HG03103 (cell line): ENCODE data around the gene RNF13.
"Not testable (repeated sequence)": the region's sequence is repeated elsewhere in the genome, so short reads cannot be mapped to it uniquely, and the experiment has no call there.

Experiments
- ATAC-seq: cut with Tn5 transposase; IDR thresholded peaks from one replicate; pipeline ENCODE4 v1.9.1; 2021; ENCODE audit warnings: low read depth; ENCODE audit not compliant: unreplicated experiment

RNF13 gene

DNA sequence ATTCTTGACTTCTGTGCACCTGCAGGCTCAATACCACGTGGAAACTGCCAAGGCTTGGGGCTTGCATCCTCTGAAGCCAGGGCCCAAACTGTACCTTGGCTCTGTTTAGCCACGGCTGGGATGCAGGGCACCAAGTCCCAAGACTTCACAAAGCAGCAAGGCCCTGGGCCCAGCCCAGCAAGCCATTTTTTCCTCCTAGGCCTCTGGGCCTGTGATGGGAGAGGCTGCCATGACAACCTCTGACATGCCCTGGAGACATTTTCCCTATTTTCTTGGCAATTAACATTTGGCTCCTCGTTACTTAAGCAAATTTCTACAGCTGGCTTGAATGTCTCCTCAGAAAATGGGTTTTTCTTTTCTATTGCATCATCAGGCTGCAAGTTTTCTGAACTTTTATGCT lies 25.5 kb downstream of the RNF13 start:
- not testable (repeated sequence) for ATAC-seq

DNA sequence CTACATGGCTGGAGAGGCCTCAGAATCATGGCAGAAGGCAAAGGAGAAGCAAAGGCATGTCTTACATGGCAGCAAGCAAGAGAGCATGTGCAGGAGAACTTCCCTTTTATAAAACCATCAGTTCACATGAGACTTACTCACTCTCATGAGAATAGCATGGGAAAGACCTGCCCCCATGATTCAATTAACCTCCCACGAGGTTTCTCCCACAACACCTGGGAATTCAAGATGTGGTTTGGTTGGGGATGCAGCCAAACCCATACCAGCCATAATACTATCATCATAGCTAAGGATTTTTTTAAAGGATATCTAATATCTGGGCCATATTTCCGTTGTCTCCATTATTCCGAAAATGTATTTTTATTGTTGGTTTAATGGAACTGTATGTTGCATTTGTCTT lies 26.5 kb downstream of the RNF13 start:
- not testable (repeated sequence) for ATAC-seq

DNA sequence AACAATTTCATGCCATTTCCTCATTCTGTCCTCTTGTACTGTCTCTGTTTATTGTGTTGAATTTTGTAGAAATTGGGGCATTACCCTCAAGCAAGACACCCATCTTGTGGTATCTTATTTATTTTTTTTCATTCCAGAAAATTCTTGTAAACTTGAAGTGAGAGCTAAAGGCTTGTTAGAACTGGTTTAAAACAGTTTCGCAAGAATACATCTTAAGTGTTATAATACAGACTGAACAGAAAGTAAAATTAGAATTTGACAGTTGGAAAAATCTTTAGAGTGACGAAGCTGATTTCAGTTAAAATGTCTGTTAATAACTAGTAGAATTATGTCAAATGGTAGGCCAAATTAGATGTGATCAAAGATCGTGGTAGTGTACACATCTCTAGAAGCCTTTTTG lies 26.9 kb downstream of the RNF13 start:
- ATAC-seq = no peak

DNA sequence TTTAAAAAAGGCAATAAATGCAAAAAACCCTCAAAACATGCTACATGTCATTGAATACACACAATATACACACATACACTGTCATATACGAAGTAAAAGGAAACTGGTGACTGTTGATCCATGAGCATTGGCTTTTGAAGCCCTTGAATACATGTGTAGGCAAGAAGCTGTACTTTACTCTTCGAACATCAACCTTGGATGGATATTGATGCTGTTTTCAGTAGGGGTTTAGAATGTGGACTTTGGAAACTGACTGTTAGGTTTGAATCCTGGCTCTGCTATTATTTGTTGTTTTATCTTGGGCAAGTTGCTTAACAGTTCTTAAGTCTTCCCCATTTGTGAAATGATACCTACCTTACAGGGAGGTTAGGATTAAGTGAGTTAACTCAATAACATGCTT lies 30.5 kb downstream of the RNF13 start:
- ATAC-seq = no peak

DNA sequence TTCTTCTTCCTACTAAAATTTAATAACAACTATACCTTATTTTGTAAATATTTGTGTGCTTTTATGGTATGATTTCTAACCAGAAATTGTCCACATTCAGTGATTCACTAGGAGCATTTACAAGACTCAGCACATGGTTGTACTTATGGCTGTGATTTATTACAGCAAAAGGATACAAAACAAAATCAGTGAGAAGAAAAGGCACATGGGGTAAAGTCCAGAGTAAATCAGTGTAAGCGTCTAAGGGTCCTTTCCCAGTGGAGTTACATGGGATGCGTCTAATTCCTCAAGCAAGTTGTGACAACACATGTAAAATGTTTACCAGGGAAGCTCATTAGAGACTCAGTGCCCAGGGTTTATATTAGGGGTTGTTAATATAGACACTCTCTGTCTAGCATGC lies 31.1 kb downstream of the RNF13 start:
- ATAC-seq = no peak

DNA sequence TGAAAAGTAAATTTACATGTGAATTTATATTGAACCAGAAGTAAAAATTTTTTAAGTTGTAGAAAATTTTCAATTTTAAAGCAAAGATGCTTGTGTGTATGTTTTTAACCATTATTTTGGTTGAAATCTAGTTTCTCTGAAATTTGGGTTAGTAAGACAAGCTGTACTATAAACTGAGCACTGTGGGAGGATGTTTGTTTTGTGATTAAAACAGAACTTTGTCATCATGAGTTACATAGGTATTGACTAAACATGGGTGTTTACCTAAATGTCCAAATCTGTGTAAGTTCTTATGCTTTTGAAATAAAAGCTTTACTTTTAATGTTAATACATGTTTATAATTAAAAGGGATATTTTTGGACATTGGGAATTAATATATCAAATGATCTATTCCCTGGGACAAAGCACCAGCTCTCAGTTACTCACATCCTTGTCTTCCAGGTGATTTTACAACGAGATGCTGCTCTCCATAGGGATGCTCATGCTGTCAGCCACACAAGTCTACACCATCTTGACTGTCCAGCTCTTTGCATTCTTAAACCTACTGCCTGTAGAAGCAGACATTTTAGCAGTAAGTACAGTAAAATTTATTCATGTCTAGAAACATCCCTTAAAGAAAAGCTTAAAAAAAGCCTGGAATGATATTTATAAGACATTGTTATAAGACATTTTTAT lies 32.7 kb downstream of the RNF13 start:
- ATAC-seq = no peak

DNA sequence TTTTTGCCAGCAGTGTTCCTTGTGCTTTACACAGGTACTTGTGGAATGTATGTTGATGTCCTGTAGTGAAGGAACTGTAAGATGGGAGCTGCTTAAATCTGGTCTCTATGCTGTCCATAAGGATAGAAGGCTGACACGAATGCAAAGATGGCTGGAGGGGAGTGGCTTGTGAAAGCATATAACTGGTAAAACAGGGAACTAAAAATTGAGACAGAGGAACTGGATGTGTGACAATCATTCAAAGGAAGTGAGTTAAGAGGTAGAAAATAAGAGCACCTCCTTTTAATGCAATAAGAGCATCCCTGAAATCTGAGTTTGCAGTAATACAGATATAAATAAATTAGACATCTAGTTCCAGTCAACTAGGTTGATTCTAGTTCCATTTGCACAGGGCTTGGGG lies 35.2 kb downstream of the RNF13 start:
- no peak for ATAC-seq

DNA sequence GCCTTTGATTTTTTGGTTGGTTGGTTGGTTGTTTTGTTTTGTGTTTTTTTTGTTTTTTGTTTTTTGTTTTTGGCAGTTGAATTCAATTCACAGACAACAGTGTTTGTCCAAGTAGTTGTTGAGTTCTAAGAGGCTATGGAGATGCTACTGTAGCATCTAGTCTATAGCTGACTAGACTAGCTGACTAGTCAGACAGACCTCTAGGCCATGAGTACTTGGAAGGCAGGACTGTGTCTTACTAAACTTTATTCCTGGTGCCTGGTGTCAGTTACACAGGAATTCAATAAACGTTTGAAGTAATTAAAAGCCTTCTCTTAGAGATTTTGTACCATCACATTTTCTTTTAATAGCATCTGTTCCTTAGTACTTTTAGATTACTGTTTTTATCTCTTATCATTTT lies 35.7 kb downstream of the RNF13 start:
- no peak for ATAC-seq

DNA sequence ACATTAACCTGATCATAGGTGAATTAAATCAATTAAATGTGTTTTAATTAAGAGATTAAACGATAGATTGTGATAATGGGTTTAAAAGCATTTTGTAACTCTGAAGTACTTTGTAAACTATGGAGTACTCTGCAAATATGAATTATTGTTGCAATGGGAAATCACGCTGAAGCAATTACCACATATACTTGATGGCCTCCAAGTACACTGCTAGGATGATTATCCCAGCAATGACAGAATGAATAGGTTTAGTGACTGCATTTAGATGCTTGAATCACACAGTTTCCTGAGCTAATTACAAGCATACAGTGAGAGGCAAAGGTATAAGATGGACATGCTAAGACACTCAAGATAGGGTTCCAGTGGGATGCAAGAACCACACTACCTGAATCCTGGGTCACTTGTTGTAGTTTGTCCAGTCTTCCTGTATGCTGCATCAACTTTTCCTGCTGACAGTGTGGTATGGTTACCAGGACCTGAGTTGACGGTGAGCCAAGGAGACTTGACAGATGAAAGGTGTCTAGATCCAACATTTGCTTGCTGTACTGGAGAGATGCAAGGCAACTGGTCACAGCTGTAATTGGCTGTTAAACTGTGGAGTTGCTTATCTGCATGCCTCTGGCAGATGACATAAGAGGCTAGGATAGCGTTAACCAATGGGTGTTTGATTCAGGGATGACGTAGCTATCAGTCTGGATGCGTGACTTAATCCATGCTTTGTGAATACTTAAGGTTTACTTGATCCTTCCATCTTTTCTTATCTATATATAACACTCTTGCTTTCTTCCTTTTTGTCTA lies 38.0 kb downstream of the RNF13 start:
- ATAC-seq = no peak

DNA sequence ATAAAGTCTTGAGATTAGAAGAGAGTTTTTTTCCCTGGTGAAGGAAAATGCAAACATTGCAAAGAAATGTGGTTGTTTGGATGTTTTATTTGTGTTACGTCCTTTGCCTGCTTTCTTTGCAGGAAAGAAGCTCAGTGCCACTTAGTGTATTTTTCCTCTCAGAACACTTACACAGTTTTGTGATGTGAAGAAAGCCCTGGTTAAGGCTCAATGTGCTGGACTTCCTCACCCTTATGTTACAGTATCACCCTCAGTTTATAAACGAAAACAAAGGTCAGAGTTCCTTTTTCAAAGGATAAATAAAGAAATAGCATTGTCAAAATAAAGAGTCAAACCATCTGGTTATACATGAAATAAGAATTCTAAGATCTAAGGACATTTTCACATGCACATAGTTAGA lies 45.9 kb downstream of the RNF13 start:
- ATAC-seq = no peak

DNA sequence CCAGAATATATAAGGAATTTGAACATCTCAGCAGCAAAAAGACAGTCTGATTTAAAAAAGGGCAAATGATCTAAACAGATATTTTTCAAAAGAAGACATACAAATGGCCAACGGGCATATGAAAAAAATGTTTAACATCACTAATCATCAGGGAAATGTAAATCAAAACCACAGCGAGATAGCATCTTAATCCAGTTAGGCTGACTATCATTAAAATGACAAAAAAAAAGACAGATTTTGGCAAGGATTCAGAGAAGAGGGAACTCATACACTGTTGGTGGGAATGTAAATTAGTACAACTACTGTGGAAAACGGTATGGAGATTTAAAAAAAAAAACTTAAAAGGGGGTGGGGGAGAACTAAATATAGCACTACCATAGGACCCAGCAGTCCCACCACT lies 47.9 kb downstream of the RNF13 start:
- no peak for ATAC-seq

DNA sequence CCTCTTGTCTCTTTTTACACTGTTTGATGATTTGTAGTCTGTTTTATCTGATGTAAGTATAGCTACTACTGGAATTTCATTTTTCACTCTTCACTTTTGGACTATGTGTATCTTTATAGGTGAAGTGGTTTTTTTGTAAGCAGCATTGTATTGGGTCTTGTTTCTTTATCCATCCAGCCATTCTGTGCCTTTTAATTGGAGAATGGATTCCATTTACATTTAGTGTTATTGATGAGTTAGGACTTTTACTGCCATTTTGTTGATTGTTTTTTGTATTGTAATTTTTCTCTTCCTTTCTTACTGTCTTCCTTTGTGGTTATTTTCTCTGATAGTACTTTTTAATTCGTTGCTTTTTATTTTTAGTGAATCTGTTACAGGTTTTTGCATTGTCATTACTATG lies 54.5 kb downstream of the RNF13 start:
- ATAC-seq = no peak

DNA sequence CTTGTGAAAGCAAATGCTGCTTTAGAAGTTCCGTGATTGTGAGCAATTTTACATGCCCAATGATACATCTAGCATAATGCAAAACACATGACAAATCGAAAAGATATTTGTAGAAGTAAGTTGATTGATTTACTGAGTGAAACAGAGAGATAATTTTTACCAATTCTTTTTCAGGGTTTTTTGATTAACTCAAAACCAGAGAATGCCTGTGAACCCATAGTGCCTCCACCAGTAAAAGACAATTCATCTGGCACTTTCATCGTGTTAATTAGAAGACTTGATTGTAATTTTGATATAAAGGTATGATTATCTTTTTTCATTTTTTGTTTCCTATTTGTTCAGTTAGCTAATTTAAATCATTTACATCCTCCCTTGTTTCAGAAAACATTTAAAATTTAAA lies 58.8 kb downstream of the RNF13 start:
- no peak for ATAC-seq

DNA sequence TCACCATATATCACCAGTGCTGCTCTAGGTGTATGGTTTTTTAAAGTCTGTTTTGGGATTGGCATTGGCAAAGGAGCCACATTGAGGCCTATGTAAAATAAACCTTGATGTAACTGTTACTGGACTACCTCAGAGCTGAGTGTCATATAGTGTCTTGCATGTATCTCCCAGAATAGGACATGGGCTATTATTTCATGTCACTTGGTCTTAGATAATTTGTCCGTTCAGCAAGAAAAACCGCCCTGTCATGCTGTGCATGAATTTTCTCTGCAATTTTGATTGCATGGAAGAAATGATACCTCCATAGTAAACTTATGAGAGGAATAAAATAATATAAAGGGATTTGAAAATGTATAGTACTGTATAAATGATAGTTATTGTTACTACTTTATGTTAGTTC lies 59.6 kb downstream of the RNF13 start:
- ATAC-seq = no peak

DNA sequence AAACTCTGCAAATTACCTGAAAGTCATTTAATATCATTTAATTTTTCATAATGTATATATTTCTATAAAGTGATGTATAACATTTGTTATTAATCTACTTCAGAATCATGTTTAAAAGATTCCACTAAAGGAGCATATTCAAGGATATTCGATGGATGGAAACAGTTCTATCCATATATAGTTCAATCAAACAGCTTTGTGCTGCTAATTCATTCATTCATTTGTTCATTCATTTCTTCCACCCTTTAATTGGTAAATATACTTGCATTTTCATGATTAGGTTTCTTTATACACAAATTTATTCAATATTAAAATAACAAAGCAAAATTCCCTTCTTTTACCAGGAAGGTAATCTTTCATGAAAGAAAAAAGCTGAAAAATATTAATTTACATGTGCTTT lies 64.7 kb downstream of the RNF13 start:
- no peak for ATAC-seq

DNA sequence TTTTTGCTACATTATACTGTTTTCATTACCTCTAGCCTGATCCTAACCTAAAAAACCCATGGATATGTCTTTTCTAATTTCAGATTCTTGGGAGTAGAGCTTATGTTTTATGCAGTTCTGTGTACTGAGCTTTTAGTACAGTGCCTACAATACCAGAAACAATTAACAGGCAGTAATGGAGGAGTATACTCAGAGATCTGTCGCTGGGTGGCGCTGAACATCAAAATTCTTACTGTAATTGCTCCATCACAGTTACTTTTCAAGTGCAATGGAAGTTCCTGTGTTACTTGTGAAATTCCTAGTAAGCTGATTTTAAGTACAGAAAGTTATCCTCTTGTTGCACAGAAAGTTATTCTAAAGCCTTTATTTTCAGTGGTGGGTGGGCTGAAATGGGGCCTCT lies 66.9 kb downstream of the RNF13 start:
- no peak for ATAC-seq

DNA sequence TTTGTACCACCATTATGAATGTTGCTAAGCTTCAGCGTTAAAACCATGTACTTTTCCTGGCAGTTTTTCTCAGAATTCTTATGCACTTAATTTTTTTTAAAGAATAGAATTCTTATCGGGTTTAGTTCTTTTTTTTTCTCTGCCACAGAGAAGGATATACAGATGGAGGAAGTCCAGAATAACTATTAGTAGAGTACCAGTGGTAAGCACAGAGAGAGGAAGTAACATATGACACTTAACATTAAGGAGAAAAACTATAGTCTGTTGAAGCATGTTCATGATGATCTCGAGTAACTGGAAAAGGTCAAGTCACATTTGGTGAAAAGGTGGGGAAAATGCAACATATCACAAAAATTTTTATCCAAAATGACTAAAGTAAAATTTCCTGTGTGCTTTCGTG lies 68.9 kb downstream of the RNF13 start:
- ATAC-seq = no peak

DNA sequence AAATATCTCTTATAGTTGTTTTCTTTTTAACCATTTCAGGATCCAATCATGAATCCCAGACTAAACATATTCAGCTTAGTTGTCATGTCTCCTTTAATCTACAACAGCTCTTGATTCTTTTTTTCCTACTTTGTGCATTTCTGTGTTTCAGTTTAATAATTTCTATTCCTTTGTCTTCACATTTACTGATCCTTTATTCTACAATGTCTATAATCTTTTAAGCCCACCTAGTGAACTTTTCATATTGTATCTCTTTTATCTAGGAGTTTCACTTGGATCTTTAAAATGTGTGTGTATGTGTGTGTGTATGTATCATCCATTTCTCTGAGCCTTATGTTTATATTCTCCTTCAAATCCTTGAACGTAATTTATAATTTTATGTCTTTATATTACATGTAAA lies 70.1 kb downstream of the RNF13 start:
- no peak for ATAC-seq

DNA sequence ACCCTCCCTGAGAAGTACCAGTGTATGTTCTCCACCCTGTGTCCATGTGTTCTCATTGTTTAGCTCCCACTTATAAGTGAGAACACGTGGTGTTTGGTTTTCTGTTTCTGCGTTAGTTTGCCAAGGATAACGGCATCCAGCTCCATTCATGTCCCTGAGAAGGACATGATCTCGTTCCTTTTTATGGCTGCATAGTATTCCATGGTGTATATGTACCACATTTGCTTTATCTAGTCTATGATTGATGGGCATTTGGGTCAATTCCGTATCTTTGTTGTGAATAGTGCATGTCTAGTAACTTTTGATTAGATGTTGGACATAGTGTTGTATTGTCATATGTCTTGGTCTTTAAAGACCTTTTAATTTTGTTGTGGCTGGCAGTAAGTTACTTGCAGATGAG lies 70.8 kb downstream of the RNF13 start:
- ATAC-seq = not testable (repeated sequence)

DNA sequence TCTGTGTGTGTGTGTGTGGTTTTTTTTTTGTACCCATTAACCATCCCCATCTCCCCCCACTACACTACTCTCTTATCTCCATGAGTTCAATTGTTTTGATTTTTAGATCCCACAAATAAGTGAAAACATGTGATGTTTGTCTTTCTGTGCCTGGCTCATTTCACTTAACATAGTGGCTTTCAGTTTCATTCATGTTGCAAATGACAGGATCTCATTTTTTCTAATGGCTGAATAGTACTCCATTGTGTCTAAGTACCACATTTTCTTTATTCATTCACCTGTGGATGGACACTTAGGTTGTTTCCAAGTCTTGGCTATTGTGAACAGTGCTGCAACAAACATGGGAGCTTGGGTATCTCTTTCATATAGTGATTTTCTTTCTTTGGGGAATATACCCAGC lies 71.8 kb downstream of the RNF13 start:
- not testable (repeated sequence) for ATAC-seq

DNA sequence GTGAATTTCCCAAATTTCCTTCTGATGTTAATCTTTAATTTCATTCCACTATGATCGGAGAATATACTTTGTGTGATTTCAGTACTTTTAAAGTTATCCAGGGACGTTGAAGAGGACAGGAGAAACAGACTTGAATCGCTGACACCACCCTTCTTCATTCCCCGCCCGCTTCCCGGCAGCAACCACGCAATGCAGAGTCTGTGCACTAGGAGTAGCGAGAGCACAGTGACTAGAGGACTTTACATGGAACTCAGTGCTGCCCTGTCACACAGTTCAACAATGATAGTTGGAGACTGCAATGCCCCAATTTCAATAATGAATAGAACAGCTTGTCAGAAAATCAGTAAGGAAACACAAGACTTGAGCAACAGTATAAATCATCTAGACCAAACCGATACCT lies 73.9 kb downstream of the RNF13 start:
- ATAC-seq = no peak

DNA sequence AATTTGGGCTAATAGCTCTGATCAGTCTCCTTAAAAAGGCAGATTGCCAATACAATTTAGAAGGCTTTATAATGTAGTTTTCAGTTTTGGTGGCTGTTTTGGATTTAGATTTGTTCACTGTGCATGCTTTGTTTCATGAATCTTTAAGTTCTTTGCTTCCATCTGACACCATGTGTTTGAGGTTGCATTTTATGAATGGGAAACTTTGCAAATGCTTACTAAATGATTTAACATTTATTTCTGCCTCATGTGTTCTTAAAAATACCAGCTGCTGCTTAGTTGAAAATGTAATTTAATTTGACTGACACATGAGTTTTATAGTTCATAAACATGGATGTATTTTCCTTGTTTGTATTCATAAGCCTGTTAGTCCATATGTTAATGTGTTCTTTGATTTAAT lies 78.6 kb downstream of the RNF13 start:
- ATAC-seq = no peak
